CD4-positive, CD25-positive, alpha-beta regulatory T cell (primary cell): ENCODE measurements around the gene PLXNB2. TPM values are rescaled to one million over a fixed set of nuclear protein-coding genes. Genes with fewer than 3 reads are reported as not detected.

ENCODE experiments used
- ATAC-seq, 2 donors: fragments of 150-1000 bp; cut with Tn5 transposase; one replicate each; pipeline ENCODE4 v1.10.0; 2021; ENCODE audit warnings: low read depth in 2 of 2, moderate number of reproducible peaks in 2 of 2, moderate library complexity in 1 of 2
- DNase-seq, 3 donors: peaks; one replicate each; pipeline versions ENCODE4 v3.0.0 to v3.0.0-alpha.2; 2012 to 2022; ENCODE audit warnings: mixed read lengths in 1 of 3
- H3K27ac ChIP-seq: one replicate; pipeline ENCODE4 v1.7.0; 2013; ENCODE audit warnings: mild to moderate bottlenecking, low read length; ENCODE audit not compliant: insufficient read depth, poor library complexity, severe bottlenecking
- H3K27me3 ChIP-seq: one replicate; pipeline ENCODE4 v1.7.0; 2013; ENCODE audit warnings: low read length; ENCODE audit not compliant: control insufficient read depth, insufficient read depth
- H3K36me3 ChIP-seq: one replicate; pipeline ENCODE4 v1.7.0; 2013; ENCODE audit warnings: mild to moderate bottlenecking, low read length, moderate library complexity; ENCODE audit not compliant: control insufficient read depth, insufficient read depth
- H3K4me1 ChIP-seq: 2 replicates; pipeline ENCODE4 v1.7.0; 2013; ENCODE audit warnings: mild to moderate bottlenecking, low read length; ENCODE audit not compliant: insufficient read depth, control insufficient read depth, poor library complexity, severe bottlenecking
- H3K4me3 ChIP-seq: one replicate; pipeline ENCODE4 v1.7.0; 2013; ENCODE audit warnings: low read depth, mild to moderate bottlenecking, low read length, moderate library complexity
- H3K9me3 ChIP-seq, 2 experiments: 1 replicate in 1 of 2; 2 replicates in 1 of 2; pipeline ENCODE4 v1.7.0; 2013; ENCODE audit warnings: low read length in 2 of 2, mild to moderate bottlenecking in 1 of 2, moderate library complexity in 1 of 2; ENCODE audit not compliant: control insufficient read depth in 2 of 2
- H3K27ac Mint-ChIP-seq, 3 donors: one replicate each; pipeline ENCODE4 v1.8.0; 2020 to 2022; ENCODE audit warnings: mild to moderate bottlenecking in 3 of 3, mixed read lengths in 3 of 3, moderate library complexity in 2 of 3
- H3K27me3 Mint-ChIP-seq: one replicate; pipeline ENCODE4 v1.8.0; 2022; ENCODE audit warnings: mild to moderate bottlenecking, mixed read lengths
- H3K36me3 Mint-ChIP-seq: one replicate; pipeline ENCODE4 v1.8.0; 2020; ENCODE audit warnings: mixed read lengths
- H3K4me1 Mint-ChIP-seq, 4 donors: one replicate each; pipeline ENCODE4 v1.8.0; 2020 to 2022; ENCODE audit warnings: mixed read lengths in 4 of 4, mild to moderate bottlenecking in 1 of 4
- H3K4me3 Mint-ChIP-seq, 4 donors: one replicate each; pipeline ENCODE4 v1.8.0; 2020 to 2022; ENCODE audit warnings: mild to moderate bottlenecking in 4 of 4, mixed read lengths in 4 of 4, moderate library complexity in 3 of 4
- H3K9me3 Mint-ChIP-seq, 7 donors: one replicate each; pipeline ENCODE4 v1.8.0; 2020 to 2022; ENCODE audit warnings: mixed read lengths in 7 of 7, mild to moderate bottlenecking in 3 of 7, moderate library complexity in 2 of 7
- polyA plus RNA-seq, 4 donors: library from polyadenylated mRNA; unstranded; fragments of 300-500 nt; fragmentation: Illumina TruSeq; gene quantifications; one replicate each; pipeline ENCODE4 v1.2.3, GENCODE V29; 2021
- total RNA-seq: library from RNA; stranded (reverse); gene quantifications from one replicate; pipeline ENCODE4 v1.2.3, GENCODE V29; 2022

The PLXNB2 gene
- total and polyA plus RNA-seq, 5 donors from 2014 or later, result 0.36 to 3.7 (median 0.55) TPM; not detected in 1

GRCh38 chr22:50302564-50302963 lies 4.9 kb downstream of the PLXNB2 start:
- peaks cover 16% of the 10 kb centered on the region for H3K4me1 ChIP-seq
- Mint-ChIP-seq H3K27ac (no peak overlapping the region), H3K4me3 (no peak overlapping the region), H3K4me1 (peaks cover 0 to 11% (median 3%) of the 10 kb centered on the region in 4 donors), H3K27me3 (peaks cover 41% of the 10 kb centered on the region), H3K9me3 (peaks cover 0 to 3% (median 0%) of the 10 kb centered on the region in 7 donors), H3K36me3 (no peaks in the 10 kb centered on the region)
- no peak overlapping the region for H3K27ac ChIP-seq
- H3K27me3 ChIP-seq, result no peaks in the 10 kb centered on the region
- H3K36me3 ChIP-seq, result no peaks in the 10 kb centered on the region
- DNase-seq (no peak), ATAC-seq (no peak)
- H3K4me3 ChIP-seq, result no peak overlapping the region
- no peaks in the 10 kb centered on the region for H3K9me3 ChIP-seq

- Mint-ChIP-seq H3K4me3 (no peak overlapping the region), H3K36me3 (no peaks in the 10 kb centered on the region), H3K27ac (no peak overlapping the region), H3K27me3 (peaks cover 41% of the 10 kb centered on the region), H3K4me1 (peaks cover 0 to 11% (median 3%) of the 10 kb centered on the region in 4 donors), H3K9me3 (peaks cover 0 to 3% (median 0%) of the 10 kb centered on the region in 7 donors)
- H3K27me3 ChIP-seq, result no peaks in the 10 kb centered on the region
- no peak overlapping the region for H3K4me3 ChIP-seq
- peaks cover 15% of the 10 kb centered on the region for H3K4me1 ChIP-seq
- no peak for DNase-seq
- no peak for ATAC-seq
- H3K9me3 ChIP-seq, result no peaks in the 10 kb centered on the region
- H3K27ac ChIP-seq, result no peak overlapping the region
- H3K36me3 ChIP-seq, result no peaks in the 10 kb centered on the region
Measured at GRCh38 chr22:50302041-50302541, 5.4 kb downstream of the PLXNB2 start.

DNA sequence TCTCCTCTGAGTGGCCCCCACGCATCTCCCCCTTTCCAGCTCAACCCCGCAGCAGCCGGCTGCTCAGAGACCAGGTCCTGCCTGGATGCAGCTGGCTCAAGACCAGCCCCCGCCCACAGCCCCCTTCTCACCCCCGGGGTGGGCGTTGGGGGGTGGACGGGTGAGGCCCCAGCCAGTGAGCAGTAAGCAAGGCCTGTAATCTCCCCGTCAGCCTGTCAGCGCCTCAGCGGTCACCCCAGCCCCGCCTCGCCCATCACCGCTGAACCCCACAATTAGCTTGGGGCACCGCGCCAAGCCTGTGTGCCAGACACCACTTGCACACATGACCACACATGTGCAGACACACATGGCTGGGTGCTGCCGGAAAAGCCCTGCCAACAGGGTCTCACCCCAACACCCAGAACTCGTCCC lies 5.9 kb downstream of the PLXNB2 start:
- Mint-ChIP-seq H3K27me3 (peaks cover 41% of the 10 kb centered on the region), H3K4me3 (no peak overlapping the region), H3K9me3 (peaks cover 0 to 3% (median 0%) of the 10 kb centered on the region in 7 donors), H3K36me3 (no peaks in the 10 kb centered on the region), H3K4me1 (peaks cover 0 to 11% (median 3%) of the 10 kb centered on the region in 4 donors), H3K27ac (no peak overlapping the region)
- H3K27me3 ChIP-seq, result no peaks in the 10 kb centered on the region
- no peaks in the 10 kb centered on the region for H3K9me3 ChIP-seq
- no peak overlapping the region for H3K27ac ChIP-seq
- H3K4me3 ChIP-seq, result no peak overlapping the region
- H3K36me3 ChIP-seq, result no peaks in the 10 kb centered on the region
- no peak for ATAC-seq
- DNase-seq, result no peak
- peaks cover 10% of the 10 kb centered on the region for H3K4me1 ChIP-seq

- Mint-ChIP-seq H3K9me3 (peaks cover 0 to 3% (median 0%) of the 10 kb centered on the region in 7 donors), H3K27ac (no peak overlapping the region), H3K4me3 (no peak overlapping the region), H3K4me1 (peaks cover 0 to 4% (median 0%) of the 10 kb centered on the region in 4 donors), H3K36me3 (no peaks in the 10 kb centered on the region), H3K27me3 (peaks cover 32% of the 10 kb centered on the region)
- H3K4me3 ChIP-seq, result no peak overlapping the region
- no peaks in the 10 kb centered on the region for H3K9me3 ChIP-seq
- peaks cover 4% of the 10 kb centered on the region for H3K4me1 ChIP-seq
- DNase-seq (no peak), ATAC-seq (no peak)
- no peaks in the 10 kb centered on the region for H3K27me3 ChIP-seq
- no peaks in the 10 kb centered on the region for H3K36me3 ChIP-seq
- H3K27ac ChIP-seq, result no peak overlapping the region
Measured at GRCh38 chr22:50300620-50301257, 6.7 kb downstream of the PLXNB2 start.

- no peak for DNase-seq
- no peaks in the 10 kb centered on the region for H3K36me3 Mint-ChIP-seq
- no peak overlapping the region for H3K27ac Mint-ChIP-seq
- Histone ChIP-seq H3K4me3 (no peak overlapping the region), H3K27ac (no peak overlapping the region), H3K36me3 (no peaks in the 10 kb centered on the region), H3K9me3 (no peaks in the 10 kb centered on the region), H3K4me1 (peaks cover 4% of the 10 kb centered on the region), H3K27me3 (no peaks in the 10 kb centered on the region)
- H3K27me3 Mint-ChIP-seq, result peaks cover 32% of the 10 kb centered on the region
- peaks cover 0 to 3% (median 0%) of the 10 kb centered on the region in 7 donors for H3K9me3 Mint-ChIP-seq
- ATAC-seq, result no peak
- peaks cover 0 to 7% (median 0%) of the 10 kb centered on the region in 4 donors for H3K4me1 Mint-ChIP-seq
- H3K4me3 Mint-ChIP-seq, result no peak overlapping the region
Measured at GRCh38 chr22:50299785-50300619, 7.4 kb downstream of the PLXNB2 start.

GRCh38 chr22:50298937-50299784 lies 8.3 kb downstream of the PLXNB2 start:
- peaks cover 36% of the 10 kb centered on the region for H3K27me3 Mint-ChIP-seq
- no peak for DNase-seq
- no peaks in the 10 kb centered on the region for H3K36me3 ChIP-seq
- H3K27ac Mint-ChIP-seq, result no peak overlapping the region
- peaks cover 0 to 1% (median 0%) of the 10 kb centered on the region in 7 donors for H3K9me3 Mint-ChIP-seq
- no peak overlapping the region for H3K4me3 ChIP-seq
- no peaks in the 10 kb centered on the region for H3K27me3 ChIP-seq
- H3K9me3 ChIP-seq, result no peaks in the 10 kb centered on the region
- no peak for ATAC-seq
- H3K4me1 ChIP-seq, result peaks cover 4% of the 10 kb centered on the region
- peaks cover 0 to 5% (median 0%) of the 10 kb centered on the region in 4 donors for H3K4me1 Mint-ChIP-seq
- H3K4me3 Mint-ChIP-seq, result no peak overlapping the region
- H3K27ac ChIP-seq, result no peak overlapping the region
- no peaks in the 10 kb centered on the region for H3K36me3 Mint-ChIP-seq

DNA sequence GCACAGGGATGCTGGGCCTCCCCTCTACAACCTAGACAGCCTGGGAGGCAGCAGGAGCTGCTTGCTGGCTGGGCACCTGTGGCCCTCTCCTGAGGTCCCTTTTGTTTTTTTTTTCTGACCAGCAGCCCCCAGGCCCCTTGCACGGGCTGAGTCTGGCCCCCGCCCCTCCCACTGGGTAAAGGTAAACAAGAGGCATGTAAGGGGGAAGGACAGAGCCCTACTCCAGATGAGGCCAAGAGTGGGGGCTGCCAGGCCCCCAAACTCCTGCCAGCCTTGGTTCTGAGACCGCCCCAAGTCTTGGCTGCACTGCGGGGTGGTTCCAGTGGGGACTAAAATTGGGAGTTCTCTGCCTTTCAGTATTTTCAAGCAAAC lies 9.2 kb downstream of the PLXNB2 start:
- ATAC-seq (no peak), DNase-seq (no peak)
- no peaks in the 10 kb centered on the region for H3K36me3 Mint-ChIP-seq
- H3K27ac Mint-ChIP-seq, result no peak overlapping the region
- Histone ChIP-seq H3K4me1 (peaks cover 4% of the 10 kb centered on the region), H3K27ac (no peak overlapping the region), H3K9me3 (no peaks in the 10 kb centered on the region), H3K27me3 (no peaks in the 10 kb centered on the region), H3K36me3 (no peaks in the 10 kb centered on the region), H3K4me3 (no peak overlapping the region)
- H3K27me3 Mint-ChIP-seq, result peaks cover 34% of the 10 kb centered on the region
- peaks cover 0 to 5% (median 0%) of the 10 kb centered on the region in 4 donors for H3K4me1 Mint-ChIP-seq
- peaks cover 0 to 1% (median 0%) of the 10 kb centered on the region in 7 donors for H3K9me3 Mint-ChIP-seq
- no peak overlapping the region for H3K4me3 Mint-ChIP-seq
